WERI-Rb-1 (cell line): Measurements from ENCODE around the gene SPTLC3.
"Not testable (repeated sequence)": the region's sequence is repeated elsewhere in the genome, so short reads cannot be mapped to it uniquely, and the experiment has no call there.

Experiments used
- DNase-seq: peaks from one replicate; pipeline ENCODE4 v3.0.0-alpha.2; 2020
- H3K27ac ChIP-seq: fragments of 250-450 bp; sonication (Bioruptor Pico); 2 replicates; pipeline ENCODE4 v1.5.1; 2020; ENCODE audit warnings: mild to moderate bottlenecking, moderate library complexity
- H3K27me3 ChIP-seq: fragments of 250-450 bp; sonication (Bioruptor Pico); 2 replicates; pipeline ENCODE4 v1.5.1; 2021; ENCODE audit warnings: mild to moderate bottlenecking, low read depth, moderate library complexity; ENCODE audit not compliant: insufficient read depth, severe bottlenecking
- H3K36me3 ChIP-seq: fragments of 250-450 bp; sonication (Bioruptor Pico); 2 replicates; pipeline ENCODE4 v1.5.1; 2020; ENCODE audit warnings: mild to moderate bottlenecking, moderate library complexity
- H3K4me3 ChIP-seq: 2 replicates; pipeline ENCODE4 v1.5.1; 2011; ENCODE audit warnings: low read depth, mild to moderate bottlenecking, control low read depth, low read length
- H3K9me3 ChIP-seq: fragments of 250-450 bp; sonication (Bioruptor Pico); 2 replicates; pipeline ENCODE4 v1.5.1; 2021; ENCODE audit warnings: mild to moderate bottlenecking, moderate library complexity; ENCODE audit not compliant: severe bottlenecking
- TF ChIP-seq, protein P1 (sequence below): IDR thresholded peaks from 2 replicates; pipeline ENCODE4 v1.5.1; 2011; ENCODE audit warnings: low read depth, mild to moderate bottlenecking, control low read depth, inconsistent platforms, low read length

SPTLC3 gene

DNA sequence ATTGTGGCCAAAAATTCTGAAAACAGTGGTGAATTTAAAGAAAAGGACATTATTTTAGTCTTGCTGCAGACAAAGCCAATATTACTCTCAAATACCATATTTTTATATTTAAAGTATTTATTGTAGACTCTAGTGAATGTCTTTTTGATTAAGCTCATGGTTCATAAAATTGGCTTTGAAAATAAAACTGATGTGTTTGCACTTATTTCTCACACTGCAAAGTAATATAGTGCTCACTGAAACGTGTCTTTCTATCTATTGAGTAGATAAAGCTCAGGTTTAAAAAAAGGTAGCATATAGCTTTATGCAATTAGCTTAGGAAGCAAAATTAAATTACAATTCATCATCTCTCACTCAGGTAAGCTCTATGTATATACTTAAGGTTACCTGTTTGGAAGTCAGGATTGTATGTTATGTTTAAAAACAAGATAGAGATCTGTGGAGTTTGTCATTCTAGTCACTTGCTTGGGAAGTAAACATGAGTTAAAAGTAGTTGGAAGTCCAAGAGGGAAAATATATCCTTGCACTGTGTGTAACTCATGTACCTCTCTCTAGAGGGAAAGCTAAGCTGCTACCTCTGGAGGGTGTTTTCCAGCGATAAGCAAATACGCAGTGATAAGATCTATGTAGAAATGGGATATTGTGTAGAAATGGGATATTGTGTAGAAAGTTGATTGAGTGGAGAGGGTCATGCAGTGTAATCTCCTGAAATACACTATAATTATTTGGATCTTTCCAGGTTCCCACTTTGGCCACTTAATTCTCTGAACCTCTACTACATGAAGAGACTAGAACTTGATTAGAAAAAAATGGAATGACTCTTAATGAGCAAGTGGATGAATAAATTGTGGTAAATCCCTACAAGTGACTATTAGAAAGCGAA lies 29.9 kb upstream of the SPTLC3 start:
- TF ChIP-seq, protein P1, sequence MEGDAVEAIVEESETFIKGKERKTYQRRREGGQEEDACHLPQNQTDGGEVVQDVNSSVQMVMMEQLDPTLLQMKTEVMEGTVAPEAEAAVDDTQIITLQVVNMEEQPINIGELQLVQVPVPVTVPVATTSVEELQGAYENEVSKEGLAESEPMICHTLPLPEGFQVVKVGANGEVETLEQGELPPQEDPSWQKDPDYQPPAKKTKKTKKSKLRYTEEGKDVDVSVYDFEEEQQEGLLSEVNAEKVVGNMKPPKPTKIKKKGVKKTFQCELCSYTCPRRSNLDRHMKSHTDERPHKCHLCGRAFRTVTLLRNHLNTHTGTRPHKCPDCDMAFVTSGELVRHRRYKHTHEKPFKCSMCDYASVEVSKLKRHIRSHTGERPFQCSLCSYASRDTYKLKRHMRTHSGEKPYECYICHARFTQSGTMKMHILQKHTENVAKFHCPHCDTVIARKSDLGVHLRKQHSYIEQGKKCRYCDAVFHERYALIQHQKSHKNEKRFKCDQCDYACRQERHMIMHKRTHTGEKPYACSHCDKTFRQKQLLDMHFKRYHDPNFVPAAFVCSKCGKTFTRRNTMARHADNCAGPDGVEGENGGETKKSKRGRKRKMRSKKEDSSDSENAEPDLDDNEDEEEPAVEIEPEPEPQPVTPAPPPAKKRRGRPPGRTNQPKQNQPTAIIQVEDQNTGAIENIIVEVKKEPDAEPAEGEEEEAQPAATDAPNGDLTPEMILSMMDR = no peak
- H3K27me3 ChIP-seq = no peaks in the 10 kb centered on the region
- H3K9me3 ChIP-seq = no peaks in the 10 kb centered on the region
- H3K36me3 ChIP-seq = no peaks in the 10 kb centered on the region
- H3K4me3 ChIP-seq = no peak overlapping the region
- DNase-seq = no peak
- H3K27ac ChIP-seq = no peak overlapping the region

- H3K27ac ChIP-seq, H3K9me3 ChIP-seq, DNase-seq, H3K27me3 ChIP-seq, H3K4me3 ChIP-seq, H3K36me3 ChIP-seq: not testable (repeated sequence)
These were observed 29.1 kb upstream of the SPTLC3 start for GRCh38 chr20:12979713-12980112.

GRCh38 chr20:12982098-12982497 lies 26.7 kb upstream of the SPTLC3 start:
- no peaks in the 10 kb centered on the region for H3K9me3 ChIP-seq
- H3K4me3 ChIP-seq = no peak overlapping the region
- no peak overlapping the region for H3K27ac ChIP-seq
- TF ChIP-seq, protein P1 = no peak
- no peak for DNase-seq
- no peaks in the 10 kb centered on the region for H3K27me3 ChIP-seq
- no peaks in the 10 kb centered on the region for H3K36me3 ChIP-seq

DNA sequence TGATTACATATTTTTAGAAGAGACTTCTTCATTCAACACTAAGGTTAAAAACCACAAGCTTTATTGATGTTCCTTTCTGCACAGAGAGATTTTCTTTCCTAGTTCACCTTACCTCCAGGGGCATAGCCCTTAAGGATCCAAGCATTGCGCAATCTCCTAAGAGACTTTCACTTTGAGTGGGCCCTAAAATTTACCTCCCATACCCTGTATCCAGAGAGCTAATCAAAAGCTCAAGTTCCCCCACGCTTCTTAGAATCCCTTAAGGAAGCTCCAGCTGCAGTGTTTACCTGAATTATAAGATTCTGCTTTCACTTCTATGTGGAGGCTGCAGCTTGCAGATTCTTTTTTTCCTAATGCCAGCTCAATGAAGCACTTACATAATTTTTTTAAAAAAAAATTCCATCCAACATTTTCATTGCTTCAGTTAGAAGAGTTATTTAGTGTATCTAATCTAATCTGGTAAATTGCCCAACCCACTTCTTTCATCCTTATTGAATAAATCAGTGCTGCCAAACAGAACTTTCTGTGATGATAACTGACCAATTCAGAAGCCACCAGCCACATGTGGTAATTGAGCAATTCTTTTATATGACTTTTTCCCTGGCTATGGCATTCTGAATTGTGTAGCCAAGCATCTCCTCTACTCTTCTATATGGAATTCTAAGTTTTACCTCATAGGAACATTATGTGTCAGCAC lies 24.6 kb upstream of the SPTLC3 start:
- Histone ChIP-seq H3K9me3 (no peaks in the 10 kb centered on the region), H3K27me3 (no peaks in the 10 kb centered on the region), H3K36me3 (no peaks in the 10 kb centered on the region), H3K27ac (no peak overlapping the region), H3K4me3 (no peak overlapping the region)
- TF ChIP-seq, protein P1 = no peak
- DNase-seq = no peak

DNA sequence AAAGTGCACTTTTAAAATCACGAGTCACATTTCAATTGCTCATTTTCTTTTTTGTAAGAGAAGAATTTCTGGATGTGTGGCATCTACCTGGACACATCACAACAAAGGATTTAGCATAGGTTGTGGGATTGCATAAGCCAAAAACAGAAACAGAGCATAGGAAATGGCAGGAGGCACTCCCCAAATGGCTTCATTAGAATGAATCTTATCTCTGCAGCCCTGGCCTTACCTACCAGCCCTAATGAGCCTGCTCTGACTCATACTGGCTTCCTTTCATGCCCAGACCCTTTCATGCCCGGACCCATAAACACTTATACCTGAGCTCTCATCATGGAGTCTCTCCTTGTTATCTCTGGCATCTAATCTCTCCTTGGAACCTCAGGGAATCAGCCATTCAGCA lies 23.9 kb upstream of the SPTLC3 start:
- DNase-seq = no peak
- H3K36me3 ChIP-seq = no peaks in the 10 kb centered on the region
- TF ChIP-seq, protein P1 = no peak
- H3K9me3 ChIP-seq = no peaks in the 10 kb centered on the region
- no peak overlapping the region for H3K4me3 ChIP-seq
- H3K27me3 ChIP-seq = no peaks in the 10 kb centered on the region
- no peak overlapping the region for H3K27ac ChIP-seq

DNA sequence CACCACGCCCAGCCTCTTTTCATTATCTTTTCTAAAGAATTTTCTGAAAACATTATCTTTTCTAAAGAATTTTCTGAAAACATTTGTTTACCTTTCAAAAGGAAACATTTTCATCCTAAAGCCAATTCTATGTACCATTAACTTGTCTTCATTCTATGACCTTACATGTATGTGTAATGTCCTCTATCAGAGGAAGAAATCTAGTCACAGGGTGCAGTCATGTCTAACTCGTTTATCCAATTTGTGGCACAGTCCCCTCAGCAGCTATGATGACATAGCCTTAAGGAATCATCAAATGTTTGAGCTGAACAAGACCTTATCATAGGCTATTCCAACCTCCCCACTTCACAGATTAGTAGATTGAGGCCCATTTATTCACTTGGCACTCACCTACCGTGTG lies 21.5 kb upstream of the SPTLC3 start:
- TF ChIP-seq, protein P1 = no peak
- no peak for DNase-seq
- no peak overlapping the region for H3K4me3 ChIP-seq
- no peaks in the 10 kb centered on the region for H3K9me3 ChIP-seq
- H3K36me3 ChIP-seq = no peaks in the 10 kb centered on the region
- no peaks in the 10 kb centered on the region for H3K27me3 ChIP-seq
- H3K27ac ChIP-seq = no peak overlapping the region
